H4 (cell line): Measurements from ENCODE around the gene OR5L2. TPM values are rescaled to one million over a fixed set of nuclear protein-coding genes. Genes with fewer than 3 reads are reported as not detected.
"Not testable (repeated sequence)": the region's sequence is repeated elsewhere in the genome, so short reads cannot be mapped to it uniquely, and the experiment has no call there.

Experiments used
- DNase-seq: peaks from one replicate; pipeline ENCODE4 v3.0.0-alpha.2; 2015; ENCODE audit warnings: low spot score
- total RNA-seq: library from RNA; depleted of rRNA; stranded (reverse); fragments of >200 nt; shearing (Covaris generic); gene quantifications from 2 replicates; pipeline ENCODE4 v1.2.3, GENCODE V29; 2014; rRNA removed

The OR5L2 gene
- total RNA-seq, result not detected in 2 replicates

GRCh38 chr11:55826919-55827318 lies at the start of gene OR5L2:
Gene OR5L2 (plus strand): TSS chr11:55827219. CDS start chr11:55827219, 0 bp downstream.
- no peak for DNase-seq

- DNase-seq, result no peak
Measured at GRCh38 chr11:55791606-55792005, 35.4 kb upstream of the OR5L2 start.

GRCh38 chr11:55793321-55793720 lies 33.7 kb upstream of the OR5L2 start:
- no peak for DNase-seq

- DNase-seq, result no peak
Measured at GRCh38 chr11:55795256-55795655, 31.8 kb upstream of the OR5L2 start, which contains the start of gene OR5D14. Gene OR5D14 (plus strand): TSS chr11:55795556. CDS start chr11:55795556, 0 bp downstream.

- no peak for DNase-seq
Measured at GRCh38 chr11:55806248-55806647, 20.8 kb upstream of the OR5L2 start.

- DNase-seq, result no peak
Measured at GRCh38 chr11:55811067-55811466, 16.0 kb upstream of the OR5L2 start, which contains the start of gene OR5L1. Gene OR5L1 (plus strand): TSS chr11:55811367. CDS start chr11:55811467, 100 bp downstream.

GRCh38 chr11:55819330-55819729 lies 7.7 kb upstream of the OR5L2 start, which contains the start of gene OR5D18:
Gene OR5D18 (plus strand): TSS chr11:55819630. CDS start chr11:55819630, 0 bp downstream.
- DNase-seq, result no peak

- no peak for DNase-seq
Measured at GRCh38 chr11:55838452-55838851, 11.4 kb downstream of the OR5L2 start, which contains the start of gene OR5D16. Gene OR5D16 (plus strand): TSS chr11:55838752. CDS start chr11:55838752, 0 bp downstream.

- no peak for DNase-seq
Measured at GRCh38 chr11:55847453-55847852, 20.4 kb downstream of the OR5L2 start.

GRCh38 chr11:55849037-55849436 lies 22.0 kb downstream of the OR5L2 start:
- DNase-seq, result no peak

- no peak for DNase-seq
Measured at GRCh38 chr11:55852141-55852540, 25.1 kb downstream of the OR5L2 start.

- no peak for DNase-seq
Measured at GRCh38 chr11:55854704-55855103, 27.7 kb downstream of the OR5L2 start.

GRCh38 chr11:55867354-55867753 lies 40.3 kb downstream of the OR5L2 start:
- DNase-seq, result not testable (repeated sequence)

- not testable (repeated sequence) for DNase-seq
Measured at GRCh38 chr11:55872731-55873130, 45.7 kb downstream of the OR5L2 start.

- not testable (repeated sequence) for DNase-seq
Measured at GRCh38 chr11:55873146-55873545, 46.1 kb downstream of the OR5L2 start.

Other genes starting within 250 kb of the OR5L2 start
- gene OR4C11, start 219.6 kb upstream of the OR5L2 start, total RNA-seq, result not detected in 2 replicates
- gene OR4P4, start 192.1 kb upstream of the OR5L2 start, total RNA-seq, result not detected in 2 replicates
- not detected in 2 replicates for gene OR4S2, start 178.9 kb upstream of the OR5L2 start, total RNA-seq
- gene OR4C6, start 165.0 kb upstream of the OR5L2 start, total RNA-seq, result 0.21 TPM in 1 of 2 replicates, not detected in the other
- not detected in 2 replicates for gene OR5D13, start 53.8 kb upstream of the OR5L2 start, total RNA-seq
- not detected in 2 replicates for gene OR5D14, start 31.7 kb upstream of the OR5L2 start, total RNA-seq
- gene OR5L1, start 15.9 kb upstream of the OR5L2 start, total RNA-seq, result not detected in 2 replicates
- gene OR5D18, start 7.6 kb upstream of the OR5L2 start, total RNA-seq, result not detected in 2 replicates
- gene OR5D16, start 11.5 kb downstream of the OR5L2 start, total RNA-seq, result not detected in 2 replicates
- not detected in 2 replicates for gene TRIM51, start 56.1 kb downstream of the OR5L2 start, total RNA-seq
- not detected in 2 replicates for gene OR5W2, start 87.4 kb downstream of the OR5L2 start, total RNA-seq
- not detected in 2 replicates for gene OR5I1, start 109.2 kb downstream of the OR5L2 start, total RNA-seq
- gene OR10AG1, start 142.7 kb downstream of the OR5L2 start, total RNA-seq, result not detected in 2 replicates
- gene OR5F1, start 167.4 kb downstream of the OR5L2 start, total RNA-seq, result not detected in 2 replicates
- gene OR5AS1, start 200.4 kb downstream of the OR5L2 start, total RNA-seq, result not detected in 2 replicates